GM21529 (cell line): ENCODE results near the gene RRM1.
A peak's percentile ranks its signal among the peaks of the same experiment; 100 is the strongest.

ENCODE experiments used
- ATAC-seq: cut with Tn5 transposase; IDR thresholded peaks from one replicate; pipeline ENCODE4 v1.9.1; 2021; ENCODE audit not compliant: unreplicated experiment

RRM1 gene

DNA sequence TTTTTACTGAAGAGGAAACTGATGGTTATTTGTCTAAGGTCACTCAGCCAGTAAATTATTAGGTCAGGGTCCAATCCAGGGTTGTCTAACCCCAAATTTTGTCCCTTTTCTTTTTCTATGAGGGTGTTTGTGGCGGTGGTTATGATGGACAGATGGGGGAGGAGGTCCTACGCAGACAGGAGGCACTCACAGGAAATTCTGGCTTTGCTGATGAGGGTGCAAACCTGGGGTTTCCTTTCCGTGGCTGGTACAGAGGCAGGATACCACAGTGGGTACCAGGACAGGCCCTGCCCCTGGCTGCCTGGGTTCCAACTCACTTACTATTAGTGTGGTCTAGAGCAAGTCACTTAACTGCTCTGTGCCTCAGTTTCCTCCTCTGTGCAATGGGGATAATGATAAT lies 91.0 kb downstream of the RRM1 start:
- no peak for ATAC-seq

DNA sequence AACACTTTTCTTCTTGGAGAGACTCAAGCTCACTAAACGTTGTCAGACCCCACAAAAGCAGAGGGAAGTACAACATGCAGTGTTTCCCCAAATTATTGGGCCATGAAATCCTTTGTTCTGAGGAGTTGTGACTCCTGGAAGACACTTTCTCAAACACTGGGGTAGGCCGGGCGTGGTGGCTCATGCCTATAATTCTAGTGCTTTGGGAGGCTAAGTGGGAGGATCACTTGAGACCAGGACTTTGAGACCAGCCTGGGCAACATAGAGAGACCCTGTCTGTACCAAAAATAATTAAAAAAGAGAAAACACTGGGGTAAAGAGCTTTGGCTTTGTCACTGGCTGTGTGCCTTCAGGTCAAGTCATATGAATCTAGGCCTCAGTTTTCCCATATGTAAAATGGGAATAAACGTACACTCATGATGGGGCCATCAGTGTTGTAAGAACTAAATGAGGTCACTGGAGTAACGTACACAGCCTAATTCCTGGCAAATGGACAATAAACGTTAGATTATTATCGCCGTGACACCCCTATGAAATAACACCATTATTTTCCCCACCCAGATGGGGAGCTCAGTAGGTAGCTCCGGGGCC lies 92.0 kb downstream of the RRM1 start:
- no peak for ATAC-seq

DNA sequence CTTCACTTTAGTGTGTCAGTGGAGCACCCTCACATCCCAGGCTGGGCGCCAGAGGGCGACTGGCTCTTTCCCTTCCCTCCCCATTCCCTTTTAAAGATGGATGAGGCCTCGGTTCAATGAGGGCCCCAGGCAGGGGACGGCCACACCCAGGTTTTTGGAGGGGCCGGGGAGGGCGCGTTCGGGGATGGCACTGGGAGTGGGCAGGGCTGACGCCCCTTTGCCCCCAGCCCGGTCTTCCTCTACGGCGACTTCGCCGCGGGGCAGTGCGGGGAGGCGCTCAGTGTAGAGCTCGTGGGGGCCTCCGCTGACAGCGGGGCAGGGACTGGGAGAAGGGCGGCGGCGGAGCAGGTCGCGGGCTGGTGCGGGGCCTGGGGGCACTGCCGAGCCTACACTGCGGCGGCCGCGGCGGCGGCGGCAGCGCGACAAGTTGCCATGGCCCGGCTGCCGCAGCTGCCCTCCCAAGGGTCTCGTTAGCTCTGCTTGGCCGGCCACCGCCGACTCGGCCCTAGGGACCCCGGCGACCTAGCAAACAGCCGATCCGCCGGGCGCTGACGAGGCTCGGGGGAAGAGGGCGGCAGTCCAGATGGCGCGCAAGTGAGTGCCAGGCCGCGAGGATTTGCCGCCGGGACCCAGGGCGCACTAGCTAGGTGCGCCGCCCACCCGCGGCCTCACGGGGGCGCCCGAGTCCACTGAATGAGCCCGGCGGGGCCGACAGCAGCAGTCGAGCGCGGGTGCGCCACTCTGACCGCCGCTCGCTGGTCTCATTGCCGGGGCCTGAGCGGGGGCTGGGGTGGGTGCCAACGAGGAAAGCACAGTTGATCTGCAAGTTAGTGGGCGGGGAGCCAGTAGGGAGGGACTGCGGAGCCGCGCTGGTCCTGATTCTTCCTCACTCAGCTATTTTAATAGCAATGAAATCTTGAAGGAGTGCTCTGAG lies 92.7 kb downstream of the RRM1 start:
- ATAC-seq = peak; percentile 89
